Gastroesophageal sphincter (tissue), 4 donors: ENCODE data around the gene MOB3B. TPM values are rescaled to one million over a fixed set of nuclear protein-coding genes. Genes with fewer than 3 reads are reported as not detected.

Experiments used
- ATAC-seq: fragments of 150-250 bp; one replicate; pipeline ENCODE4 v1.9.1; 2016; ENCODE audit warnings: mild to moderate bottlenecking, moderate library complexity
- H3K27ac ChIP-seq, 4 donors: fragments of 200-600 bp; sonication (generic) in 3 of 4; 1 replicate in 3 of 4; 2 replicates in 1 of 4; pipeline ENCODE4 v1.5.1; 2016 to 2019
- H3K27me3 ChIP-seq: fragments of 200-600 bp; sonication (generic); one replicate; pipeline ENCODE4 v1.5.1; 2019
- H3K36me3 ChIP-seq, 2 donors: fragments of 200-600 bp; sonication (generic); one replicate each; pipeline ENCODE4 v1.5.1; 2019; ENCODE audit warnings: control low read depth in 1 of 2
- H3K4me1 ChIP-seq, 3 donors: fragments of 200-600 bp; sonication (generic); 1 replicate in 2 of 3; 2 replicates in 1 of 3; pipeline ENCODE4 v1.5.1; 2016 to 2019; ENCODE audit warnings: control low read depth in 2 of 3
- H3K4me3 ChIP-seq, 2 donors: fragments of 200-600 bp; sonication (generic); one replicate each; pipeline ENCODE4 v1.5.1; 2019; ENCODE audit warnings: mild to moderate bottlenecking in 1 of 2, moderate library complexity in 1 of 2
- H3K9me3 ChIP-seq, 3 donors: fragments of 200-600 bp; sonication (generic); one replicate each; pipeline ENCODE4 v1.5.1; 2017 to 2019; ENCODE audit warnings: control low read depth in 2 of 3
- EP300 ChIP-seq: sonication (generic); formaldehyde crosslinking; IDR thresholded peaks from one replicate; pipeline ENCODE4 v1.6.1; 2017; ENCODE audit warnings: antibody characterized with exemption, mild to moderate bottlenecking
- POLR2A ChIP-seq, 2 donors: fragments of 450-650 bp; IDR thresholded peaks; one replicate each; pipeline ENCODE4 v1.6.1; 2017; ENCODE audit warnings: antibody characterized with exemption in 2 of 2, mild to moderate bottlenecking in 2 of 2, moderate library complexity in 1 of 2
- POLR2AphosphoS5 ChIP-seq: sonication (generic); formaldehyde crosslinking; IDR thresholded peaks from one replicate; pipeline ENCODE4 v1.6.1; 2017; ENCODE audit warnings: antibody characterized with exemption
- WGBS, 2 donors: methylation state at CpG; one replicate each; pipeline ENCODE4 v1.1.5; 2018; ENCODE audit warnings: low coverage in 1 of 2; 5-methylcytosine and 5-hydroxymethylcytosine counted together
- total RNA-seq, 4 donors: library from RNA; depleted of rRNA; stranded (reverse); fragments of >200 nt; gene quantifications; one replicate each; pipeline ENCODE4 v1.1.0, GENCODE V29; 2016
- TF ChIP-seq, protein P1 (sequence below), 4 experiments: fragments of 200-600 bp in 2 of 4; fragments of 450-650 bp in 2 of 4; sonication (generic) in 1 of 4; IDR thresholded peaks; one replicate each; pipeline ENCODE4 v1.5.1; 2017 to 2019; ENCODE audit warnings: antibody characterized with exemption in 4 of 4, mild to moderate bottlenecking in 2 of 4, moderate library complexity in 2 of 4

The MOB3B gene
- total RNA-seq, result 10 to 100 TPM; 10.2 to 12.4 (median 11.6) TPM

DNA sequence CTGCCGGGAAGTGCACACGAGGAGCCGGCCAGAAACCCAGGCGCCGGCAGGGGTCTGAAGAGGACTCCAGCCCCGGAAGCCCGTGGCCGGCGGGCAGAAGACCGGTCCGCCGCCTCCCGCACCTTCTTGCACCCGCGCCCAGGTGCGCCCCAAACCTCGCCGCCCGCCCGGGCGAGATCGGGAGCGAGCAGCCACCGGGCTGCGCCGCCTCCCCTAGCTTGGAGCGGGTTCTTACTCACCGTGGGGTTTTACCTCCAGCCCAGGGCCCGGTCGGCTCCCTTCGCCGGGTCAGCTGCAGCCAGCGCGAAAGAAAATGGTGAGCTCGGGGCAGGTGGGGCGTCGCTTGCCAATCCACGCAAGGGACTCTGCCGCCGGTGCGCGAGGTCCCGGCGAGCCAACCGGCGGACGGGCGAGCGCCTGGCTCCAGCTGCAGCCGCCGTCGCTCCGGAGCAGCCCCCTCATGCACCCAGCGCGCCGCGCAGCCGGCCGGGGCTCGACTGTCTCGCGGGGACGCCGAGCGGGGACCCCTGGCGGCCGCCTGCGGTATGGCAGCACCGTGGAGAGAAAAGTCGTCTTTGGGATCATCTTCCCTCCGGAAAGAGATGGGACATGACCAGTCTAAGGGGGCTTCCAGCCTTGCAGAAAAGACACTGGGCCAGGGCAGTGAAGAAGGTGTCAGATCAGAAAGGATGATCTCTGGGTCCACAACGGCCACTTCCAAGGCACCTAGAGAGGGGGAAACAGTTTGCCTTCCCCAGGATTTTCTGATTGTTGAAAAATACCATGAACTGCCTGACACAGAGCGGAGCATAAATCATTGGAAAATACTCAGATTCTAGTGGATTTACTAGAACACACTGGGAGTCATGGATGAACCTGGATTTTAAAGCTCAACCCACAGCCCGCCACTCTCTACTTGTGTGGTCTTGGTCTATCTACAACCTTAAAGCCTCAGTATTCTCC, at the start of gene MOB3B:
MOB3B (minus strand) TSS at position 499 of the 963 bp plus-strand sequence. CDS start 74,264 bp downstream, outside the sequence.
- ATAC-seq, result peak; percentile 71
- Histone ChIP-seq H3K36me3 (no peaks in the 10 kb centered on the region), H3K9me3 (no peaks in the 10 kb centered on the region), H3K4me3 (peak within 1 kb of the TSS; percentile 81), H3K4me1 (peaks cover 0 to 56% (median 5%) of the 10 kb centered on the region in 3 donors), H3K27me3 (no peaks in the 10 kb centered on the region), H3K27ac (peak within 1 kb of the TSS; percentile 93 to 99 (median 95))
- TF ChIP-seq, protein P1, sequence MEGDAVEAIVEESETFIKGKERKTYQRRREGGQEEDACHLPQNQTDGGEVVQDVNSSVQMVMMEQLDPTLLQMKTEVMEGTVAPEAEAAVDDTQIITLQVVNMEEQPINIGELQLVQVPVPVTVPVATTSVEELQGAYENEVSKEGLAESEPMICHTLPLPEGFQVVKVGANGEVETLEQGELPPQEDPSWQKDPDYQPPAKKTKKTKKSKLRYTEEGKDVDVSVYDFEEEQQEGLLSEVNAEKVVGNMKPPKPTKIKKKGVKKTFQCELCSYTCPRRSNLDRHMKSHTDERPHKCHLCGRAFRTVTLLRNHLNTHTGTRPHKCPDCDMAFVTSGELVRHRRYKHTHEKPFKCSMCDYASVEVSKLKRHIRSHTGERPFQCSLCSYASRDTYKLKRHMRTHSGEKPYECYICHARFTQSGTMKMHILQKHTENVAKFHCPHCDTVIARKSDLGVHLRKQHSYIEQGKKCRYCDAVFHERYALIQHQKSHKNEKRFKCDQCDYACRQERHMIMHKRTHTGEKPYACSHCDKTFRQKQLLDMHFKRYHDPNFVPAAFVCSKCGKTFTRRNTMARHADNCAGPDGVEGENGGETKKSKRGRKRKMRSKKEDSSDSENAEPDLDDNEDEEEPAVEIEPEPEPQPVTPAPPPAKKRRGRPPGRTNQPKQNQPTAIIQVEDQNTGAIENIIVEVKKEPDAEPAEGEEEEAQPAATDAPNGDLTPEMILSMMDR (IDR thresholded peaks at IDR 0.05), result peak; percentile 96 to 98 (median 98)
- TF ChIP-seq EP300 (no peak), POLR2AphosphoS5 (peak; percentile 31), POLR2A (IDR thresholded peaks at IDR 0.05) (peak in 1 of 2 donors; percentile 58)
- WGBS, 2 donors, result 46 to 64% methylated on average over 3 to 4 of the region's 74 CpGs

DNA sequence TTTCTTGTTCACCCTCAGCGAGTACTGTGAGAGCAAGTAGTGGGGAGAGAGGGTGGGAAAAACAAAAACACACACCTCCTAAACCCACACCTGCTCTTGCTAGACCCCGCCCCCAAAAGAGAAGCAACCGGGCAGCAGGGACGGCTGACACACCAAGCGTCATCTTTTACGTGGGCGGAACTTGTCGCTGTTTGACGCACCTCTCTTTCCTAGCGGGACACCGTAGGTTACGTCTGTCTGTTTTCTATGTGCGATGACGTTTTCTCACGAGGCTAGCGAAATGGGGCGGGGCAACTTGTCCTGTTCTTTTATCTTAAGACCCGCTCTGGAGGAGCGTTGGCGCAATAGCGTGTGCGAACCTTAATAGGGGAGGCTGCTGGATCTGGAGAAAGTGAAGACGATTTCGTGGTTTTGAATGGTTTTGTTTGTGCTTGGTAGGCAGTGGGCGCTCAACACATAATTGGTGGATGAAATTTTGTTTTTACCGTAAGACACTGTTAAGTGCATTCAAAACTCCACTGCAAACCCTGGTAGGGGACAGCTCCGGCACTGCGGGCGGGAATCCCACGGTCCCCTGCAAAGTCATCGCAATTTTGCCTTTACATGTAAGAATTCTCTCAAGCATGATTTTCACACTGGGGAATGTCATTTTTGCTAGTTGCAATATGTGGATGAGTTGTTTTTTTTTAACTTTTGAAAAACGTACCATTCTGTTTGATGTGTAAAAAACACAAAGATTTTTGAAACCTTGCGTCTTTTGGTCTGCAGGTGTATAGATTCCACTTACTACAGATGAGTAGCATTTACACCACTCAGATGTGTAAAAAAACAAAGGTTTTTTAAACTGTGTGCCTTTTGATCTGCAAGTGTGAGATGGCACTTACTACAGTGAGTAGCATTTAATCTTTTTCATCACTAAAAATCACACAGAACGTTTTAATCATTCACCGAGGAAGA, 44.3 kb upstream of the MOB3B start:
- H3K9me3 ChIP-seq, result peaks cover 0 to 6% (median 0%) of the 10 kb centered on the region in 3 donors
- TF ChIP-seq, protein P1 (IDR thresholded peaks at IDR 0.05), result peak in 3 of 4 experiments; percentile 2 to 8 (median 7)
- TF ChIP-seq EP300, result peak; percentile 94
- TF ChIP-seq POLR2AphosphoS5, result peak; percentile 98
- TF ChIP-seq POLR2A (IDR thresholded peaks at IDR 0.05), result peak; percentile 58 to 67
- peak; percentile 95 for ATAC-seq
- peak overlapping the region; percentile 89 to 100 (median 98) for H3K27ac ChIP-seq
- H3K36me3 ChIP-seq, result no peaks in the 10 kb centered on the region
- H3K27me3 ChIP-seq, result no peaks in the 10 kb centered on the region
- H3K4me1 ChIP-seq, result peaks cover 0 to 35% (median 5%) of the 10 kb centered on the region in 3 donors
- 2 to 3% methylated on average over 16 to 23 of the region's 35 CpGs for WGBS, 2 donors
- H3K4me3 ChIP-seq, result peak overlapping the region; percentile 62 to 85

DNA sequence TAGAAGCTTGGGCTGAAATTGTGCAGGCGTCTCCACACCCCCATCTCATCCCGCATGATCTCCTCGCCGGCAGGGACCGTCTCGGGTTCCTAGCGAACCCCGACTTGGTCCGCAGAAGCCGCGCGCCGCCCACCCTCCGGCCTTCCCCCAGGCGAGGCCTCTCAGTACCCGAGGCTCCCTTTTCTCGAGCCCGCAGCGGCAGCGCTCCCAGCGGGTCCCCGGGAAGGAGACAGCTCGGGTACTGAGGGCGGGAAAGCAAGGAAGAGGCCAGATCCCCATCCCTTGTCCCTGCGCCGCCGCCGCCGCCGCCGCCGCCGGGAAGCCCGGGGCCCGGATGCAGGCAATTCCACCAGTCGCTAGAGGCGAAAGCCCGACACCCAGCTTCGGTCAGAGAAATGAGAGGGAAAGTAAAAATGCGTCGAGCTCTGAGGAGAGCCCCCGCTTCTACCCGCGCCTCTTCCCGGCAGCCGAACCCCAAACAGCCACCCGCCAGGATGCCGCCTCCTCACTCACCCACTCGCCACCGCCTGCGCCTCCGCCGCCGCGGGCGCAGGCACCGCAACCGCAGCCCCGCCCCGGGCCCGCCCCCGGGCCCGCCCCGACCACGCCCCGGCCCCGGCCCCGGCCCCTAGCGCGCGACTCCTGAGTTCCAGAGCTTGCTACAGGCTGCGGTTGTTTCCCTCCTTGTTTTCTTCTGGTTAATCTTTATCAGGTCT, 43.5 kb upstream of the MOB3B start, which contains the start of gene C9orf72:
C9orf72 (minus strand) TSS at position 564 of the 716 bp plus-strand sequence. CDS start 6,361 bp downstream, outside the sequence.
- no peaks in the 10 kb centered on the region for H3K36me3 ChIP-seq
- ATAC-seq, result peak; percentile 95

More for the DNA sequence above, 43.5 kb upstream of the MOB3B start, which contains the start of gene C9orf72:
- 0 to 2% methylated on average over 9 to 13 of the region's 72 CpGs for WGBS, 2 donors
- Histone ChIP-seq H3K4me3 (peak within 1 kb of the TSS; percentile 62 to 85), H3K27me3 (no peaks in the 10 kb centered on the region), H3K4me1 (peaks cover 0 to 35% (median 5%) of the 10 kb centered on the region in 3 donors), H3K9me3 (peaks cover 0 to 2% (median 0%) of the 10 kb centered on the region in 3 donors), H3K27ac (peak within 1 kb of the TSS; percentile 89 to 100 (median 98))
- peak; percentile 89 to 91 for TF ChIP-seq POLR2A (IDR thresholded peaks at IDR 0.05)
- TF ChIP-seq, protein P1 (IDR thresholded peaks at IDR 0.05), result peak in 1 of 4 experiments; percentile 18
- TF ChIP-seq EP300, result no peak
- peak; percentile 84 for TF ChIP-seq POLR2AphosphoS5
